ENCODE data around the gene POLR2I.

The POLR2I gene

GRCh38 chr19:36090910-36091695 is 23.6 kb downstream of the POLR2I start:
- no peak for DNase-seq (ENCODE audit: low read depth)
- no peak overlapping the region for H3K4me3 ChIP-seq (ENCODE audit: control insufficient read depth, low read depth, low read length)
- TF ChIP-seq CTCF (conservative IDR thresholded peaks at IDR 0.05; ENCODE audit: control insufficient read depth, insufficient read depth, low read depth, low read length) = no peak

- no peak overlapping the region for H3K4me3 ChIP-seq (ENCODE audit: control insufficient read depth, low read depth, low read length)
- TF ChIP-seq CTCF (conservative IDR thresholded peaks at IDR 0.05; ENCODE audit: control insufficient read depth, insufficient read depth, low read depth, low read length) = no peak
- no peak for DNase-seq (ENCODE audit: low read depth)
Observed at GRCh38 chr19:36089847-36090246, 24.8 kb downstream of the POLR2I start.

- no peak for DNase-seq (ENCODE audit: low read depth)
- no peak for TF ChIP-seq CTCF (conservative IDR thresholded peaks at IDR 0.05; ENCODE audit: control insufficient read depth, insufficient read depth, low read depth, low read length)
Observed at GRCh38 chr19:36086326-36086725, 28.3 kb downstream of the POLR2I start.

GRCh38 chr19:36084231-36085009 is 30.3 kb downstream of the POLR2I start:
- no peak for DNase-seq (ENCODE audit: low read depth)
- no peak for TF ChIP-seq CTCF (conservative IDR thresholded peaks at IDR 0.05; ENCODE audit: control insufficient read depth, insufficient read depth, low read depth, low read length)
- H3K4me3 ChIP-seq (ENCODE audit: control insufficient read depth, low read depth, low read length) = no peak overlapping the region

More at GRCh38 chr19:36086326-36086725, 28.3 kb downstream of the POLR2I start:
- H3K4me3 ChIP-seq (ENCODE audit: control insufficient read depth, low read depth, low read length) = no peak overlapping the region

- no peak overlapping the region for H3K4me3 ChIP-seq (ENCODE audit: control insufficient read depth, low read depth, low read length)
- TF ChIP-seq CTCF (conservative IDR thresholded peaks at IDR 0.05; ENCODE audit: control insufficient read depth, insufficient read depth, low read depth, low read length) = no peak
- DNase-seq (ENCODE audit: low read depth) = no peak
Observed at GRCh38 chr19:36082916-36083315, 31.8 kb downstream of the POLR2I start.

GRCh38 chr19:36081894-36082293 is 32.8 kb downstream of the POLR2I start:
- no peak overlapping the region for H3K4me3 ChIP-seq (ENCODE audit: control insufficient read depth, low read depth, low read length)
- DNase-seq (ENCODE audit: low read depth) = peak; percentile 58
- no peak for TF ChIP-seq CTCF (conservative IDR thresholded peaks at IDR 0.05; ENCODE audit: control insufficient read depth, insufficient read depth, low read depth, low read length)

Data from fibroblast of mammary gland (primary cell).